GM18502 (cell line): Measurements from ENCODE around the gene DUS4L.
A peak's percentile ranks its signal among the peaks of the same experiment; 100 is the strongest.

Experiments
- ATAC-seq: cut with Tn5 transposase; IDR thresholded peaks from one replicate; pipeline ENCODE4 v1.9.1; 2021; ENCODE audit warnings: mild to moderate bottlenecking; ENCODE audit not compliant: unreplicated experiment, poor library complexity

Gene DUS4L

GRCh38 chr7:107579885-107580715 lies 16.3 kb downstream of the DUS4L start, which contains the start of gene BCAP29:
TSS of gene BCAP29 (plus strand) at chr7:107580246. CDS start at chr7:107580773, 527 bp downstream.
- ATAC-seq, result peak; percentile 94

DNA sequence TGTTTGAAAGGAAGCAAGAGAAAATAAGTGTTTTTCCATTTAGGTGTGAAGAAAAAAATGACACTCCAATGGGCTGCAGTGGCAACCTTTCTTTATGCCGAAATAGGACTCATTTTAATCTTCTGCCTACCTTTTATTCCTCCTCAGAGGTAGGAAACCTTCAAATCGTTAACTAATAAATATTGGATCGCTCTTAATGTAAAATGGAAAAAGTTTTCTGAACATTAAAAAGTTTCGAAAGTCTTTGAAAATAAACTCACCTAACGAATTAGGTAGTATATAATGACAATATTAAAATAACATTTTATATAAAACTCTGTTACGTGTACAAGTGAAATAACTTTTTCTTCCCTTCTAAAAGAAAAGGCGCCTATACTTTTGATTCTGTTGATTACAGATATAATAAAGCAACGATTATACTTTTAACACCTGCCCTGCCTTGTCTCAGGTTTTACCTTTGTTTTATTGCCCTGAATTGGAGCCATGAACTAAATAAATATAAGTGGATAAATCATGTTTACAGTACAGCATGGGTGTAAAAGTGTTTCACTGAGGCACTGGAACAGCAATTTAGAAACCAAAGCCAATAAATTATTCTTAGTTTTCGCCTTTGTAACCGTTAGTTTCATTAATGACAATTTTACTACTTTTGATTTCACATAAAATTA lies 17.1 kb downstream of the DUS4L start:
- no peak for ATAC-seq

DNA sequence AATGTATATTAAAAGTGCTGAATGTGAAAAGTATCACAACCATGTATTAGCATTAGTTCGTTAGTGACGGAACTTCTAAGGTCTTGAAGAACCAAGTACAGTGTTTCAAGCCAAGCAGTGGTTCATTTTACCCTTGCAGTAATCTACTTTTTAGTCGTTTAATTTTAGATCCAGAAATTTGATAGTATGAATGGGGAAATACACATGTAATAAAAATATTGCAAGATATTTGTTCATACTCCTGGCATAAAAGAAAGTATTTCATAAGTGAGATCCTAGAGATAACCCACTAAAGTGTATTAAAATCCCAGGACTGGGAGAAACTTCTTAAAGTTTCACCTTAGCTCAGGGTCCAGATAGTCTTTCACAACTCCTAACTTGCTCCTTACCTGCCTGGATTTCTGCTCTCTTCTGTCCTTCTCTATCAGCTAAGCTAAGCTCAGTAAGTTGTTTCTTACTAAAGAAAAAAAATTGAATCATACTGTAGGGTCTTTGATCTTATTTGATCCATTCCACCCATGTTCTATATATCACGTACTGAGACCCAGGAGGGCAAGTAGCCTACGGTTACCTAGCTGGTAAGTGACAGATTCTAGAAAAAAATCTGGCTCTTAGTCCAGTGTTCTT lies 17.7 kb downstream of the DUS4L start:
- ATAC-seq, result no peak

DNA sequence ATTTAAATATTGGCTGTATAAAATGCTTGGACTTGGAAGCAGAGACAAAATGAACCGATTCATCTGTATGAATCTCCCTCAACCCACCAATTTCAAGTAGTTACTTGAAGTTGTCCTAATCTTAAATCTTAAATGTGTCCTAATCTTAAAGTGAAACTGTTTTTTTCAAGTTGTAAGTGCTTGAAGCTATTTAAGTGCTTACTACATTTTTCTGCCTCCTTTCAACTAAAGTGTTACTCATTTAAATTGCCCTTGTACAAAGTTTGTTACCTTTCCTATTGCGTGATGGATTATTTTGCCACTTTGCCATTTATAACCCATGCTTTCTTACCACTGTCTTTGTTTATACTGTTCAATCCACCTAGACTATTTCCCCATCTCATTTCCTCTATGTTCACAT lies 19.1 kb downstream of the DUS4L start:
- ATAC-seq, result no peak

- no peak for ATAC-seq
Observed at GRCh38 chr7:107584716-107585115, 20.9 kb downstream of the DUS4L start.

GRCh38 chr7:107588529-107589130 lies 24.9 kb downstream of the DUS4L start:
- ATAC-seq, result no peak

GRCh38 chr7:107591421-107591820 lies 27.6 kb downstream of the DUS4L start:
- no peak for ATAC-seq

GRCh38 chr7:107592361-107593024 lies 28.7 kb downstream of the DUS4L start:
- no peak for ATAC-seq

DNA sequence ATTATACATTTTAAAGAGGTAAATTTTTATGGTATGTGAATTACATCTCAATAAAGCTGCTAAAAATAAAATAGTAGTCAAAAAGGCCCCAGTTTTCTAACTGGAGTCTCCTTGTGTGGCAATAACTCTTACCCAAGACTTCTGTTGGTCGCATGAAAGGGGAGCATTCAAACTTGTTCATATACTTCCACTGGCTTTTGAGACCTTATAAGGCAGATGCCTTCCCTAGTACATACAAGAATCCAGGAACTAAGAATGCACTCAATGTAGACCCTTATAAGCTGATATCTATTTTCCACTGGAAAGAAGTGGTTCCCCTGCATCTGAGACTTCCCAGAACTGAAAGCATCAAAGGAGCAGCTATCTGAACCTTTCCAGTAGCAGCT lies 29.2 kb downstream of the DUS4L start:
- ATAC-seq, result no peak

- ATAC-seq, result no peak
Observed at GRCh38 chr7:107594961-107595737, 31.4 kb downstream of the DUS4L start.

DNA sequence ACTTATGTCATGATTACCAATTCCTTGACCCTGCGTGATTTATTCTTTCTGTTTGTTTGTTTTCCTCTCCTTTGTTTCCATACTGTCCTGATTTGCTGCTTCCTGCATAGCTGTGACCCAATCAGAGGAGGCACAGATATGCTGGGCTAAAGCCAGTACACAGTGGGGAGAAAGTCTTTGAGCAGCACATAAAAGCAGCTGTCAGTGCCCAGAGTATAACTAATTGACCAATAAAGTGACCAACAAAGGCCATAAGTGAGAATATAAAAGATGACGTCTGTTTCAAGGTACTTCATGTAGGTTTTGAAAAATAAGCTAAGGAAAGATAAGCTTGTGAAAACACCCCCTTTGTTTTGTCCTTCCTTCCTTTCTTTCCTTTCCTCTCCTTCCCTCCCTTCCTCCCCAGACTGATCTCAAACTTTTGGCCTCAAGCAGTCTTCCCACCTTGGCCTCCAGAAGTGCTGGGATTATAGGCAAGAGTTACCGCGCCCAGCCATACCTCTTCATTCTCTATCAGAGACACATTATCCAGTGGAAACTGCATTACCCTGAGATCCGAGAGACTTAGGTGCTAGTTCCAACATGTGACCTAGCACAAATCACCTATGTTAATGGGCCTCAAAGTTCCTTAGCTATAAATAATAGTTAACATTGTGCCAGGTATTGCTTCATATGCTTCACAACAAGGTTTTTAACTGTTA lies 33.3 kb downstream of the DUS4L start:
- ATAC-seq, result no peak

- ATAC-seq, result no peak
Observed at GRCh38 chr7:107597582-107597916, 33.8 kb downstream of the DUS4L start.

- no peak for ATAC-seq
Observed at GRCh38 chr7:107597953-107598352, 34.2 kb downstream of the DUS4L start.

DNA sequence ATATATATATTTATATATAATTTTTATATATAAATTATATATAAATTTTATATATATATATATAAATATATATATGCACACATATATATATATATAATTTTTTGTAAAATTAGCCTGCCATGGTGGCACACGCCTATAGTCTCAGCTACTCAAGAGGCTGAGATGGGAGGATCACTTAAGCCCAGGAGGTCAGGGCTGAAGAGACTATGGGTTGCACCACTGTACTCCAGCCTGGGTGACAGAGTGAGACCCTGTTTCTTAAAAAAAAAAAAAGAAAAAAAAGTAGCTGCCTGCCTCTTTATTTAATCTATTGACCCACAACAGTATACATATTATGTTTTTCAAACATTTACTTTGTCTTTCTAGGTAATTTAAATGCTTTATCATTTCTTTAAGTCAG lies 35.5 kb downstream of the DUS4L start:
- ATAC-seq, result no peak

- no peak for ATAC-seq
Observed at GRCh38 chr7:107600816-107601215, 37.0 kb downstream of the DUS4L start.

DNA sequence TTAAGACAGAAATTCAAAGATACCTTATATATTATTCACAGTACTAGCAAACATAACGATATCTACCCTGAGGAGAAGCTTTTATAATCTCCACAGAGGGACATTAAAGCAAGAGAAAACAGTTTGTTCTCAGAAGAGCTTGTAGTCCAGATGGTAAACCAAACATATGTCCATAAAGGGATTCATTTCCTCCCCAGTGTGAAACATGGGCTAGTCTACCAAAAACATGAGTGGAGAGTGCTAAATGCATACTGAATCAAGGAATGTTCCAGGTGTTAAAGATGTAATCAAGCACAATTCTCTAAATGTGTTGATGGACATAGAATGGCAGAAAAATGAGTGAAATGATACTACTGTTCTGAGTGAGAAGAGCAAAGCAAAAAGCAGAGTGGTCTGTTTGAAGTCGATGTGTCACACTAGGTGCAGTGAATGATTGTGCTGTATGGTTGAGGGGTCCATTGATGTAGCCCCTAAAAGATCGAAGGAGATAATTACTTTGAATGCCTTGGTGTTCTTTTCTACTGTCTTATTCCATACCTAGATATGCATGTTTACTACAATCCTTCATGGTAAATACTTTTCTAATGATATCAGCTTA lies 41.5 kb downstream of the DUS4L start:
- no peak for ATAC-seq

DNA sequence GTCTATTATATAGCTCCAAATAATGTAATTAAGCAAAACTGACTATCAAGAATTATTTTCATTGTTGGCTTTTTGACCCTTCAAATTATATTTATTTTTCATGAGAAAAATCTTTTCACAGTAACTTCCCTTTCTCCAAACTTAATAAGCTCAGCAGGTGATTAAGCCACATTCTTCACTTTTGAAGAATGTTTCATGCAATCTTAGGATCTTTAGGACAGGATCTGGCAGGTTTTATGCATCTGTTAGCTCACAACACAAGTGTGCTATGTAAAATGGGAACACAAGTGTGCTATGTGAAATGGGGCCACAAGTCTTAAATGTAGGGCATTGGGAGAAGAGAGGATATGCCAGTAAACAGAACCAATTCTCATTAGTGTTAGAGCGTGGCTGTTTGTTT lies 42.5 kb downstream of the DUS4L start:
- no peak for ATAC-seq

DNA sequence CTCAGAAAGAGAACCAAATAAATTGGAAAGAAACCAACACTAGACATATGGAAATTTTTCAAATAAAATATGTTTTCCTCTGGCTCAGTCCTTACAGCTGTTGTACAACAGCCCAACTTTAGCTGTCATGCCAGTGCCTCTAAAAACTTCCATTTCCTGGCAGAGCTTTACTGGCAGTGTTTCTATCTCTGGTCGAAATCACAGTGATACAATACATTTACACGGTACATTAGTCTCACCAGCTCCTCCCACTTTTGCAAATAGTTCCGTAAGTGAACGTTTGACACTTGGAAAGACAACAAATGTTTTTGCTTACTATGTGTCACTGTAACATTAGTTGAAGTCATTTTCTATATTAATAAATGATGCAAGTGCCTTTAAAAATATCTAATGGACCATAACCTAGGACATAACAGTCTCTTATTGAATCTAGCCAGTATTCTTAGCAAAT lies 46.1 kb downstream of the DUS4L start:
- no peak for ATAC-seq

DNA sequence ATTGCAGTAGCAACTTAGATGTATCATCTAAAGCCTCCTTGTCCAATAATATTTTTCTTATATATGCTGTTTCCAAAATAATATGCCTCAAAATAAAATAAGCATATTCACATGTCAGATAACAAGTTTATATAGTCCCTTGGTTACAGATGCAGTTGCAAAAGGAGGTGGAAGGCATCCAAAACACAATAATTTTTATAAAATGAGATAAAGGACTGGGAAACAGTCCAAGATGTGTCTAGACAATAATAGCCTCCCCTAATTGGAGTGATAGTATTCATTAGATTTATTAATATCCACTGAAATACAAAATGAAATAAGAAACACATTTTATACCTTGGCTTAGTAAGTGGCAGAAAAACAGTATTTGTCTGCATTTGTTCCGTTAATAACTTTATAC lies 46.6 kb downstream of the DUS4L start:
- ATAC-seq, result no peak
